ENCODE measurements around the gene LRFN2. TPM values are rescaled to one million over a fixed set of nuclear protein-coding genes. Genes with fewer than 3 reads are reported as not detected.

Gene LRFN2
- polyA plus RNA-seq, 1 donor from 2014 or later: 14.8 TPM

- H3K4me3 ChIP-seq (ENCODE audit: low read length): no peak overlapping the region
- no peak overlapping the region for H2AFZ ChIP-seq (ENCODE audit: low read depth, low read length)
- no peaks in the 10 kb centered on the region for H3K27me3 ChIP-seq (ENCODE audit: insufficient read depth, low read depth, low read length)
- no peaks in the 10 kb centered on the region for H3K9me3 ChIP-seq (ENCODE audit: low read length)
- no peak overlapping the region for H3K9ac ChIP-seq (ENCODE audit: low read length)
- H3K4me2 ChIP-seq (ENCODE audit: low read length): no peak overlapping the region
- TF ChIP-seq RAD21 (conservative IDR thresholded peaks at IDR 0.05): no peak
- TF ChIP-seq REST (IDR thresholded peaks at IDR 0.05; ENCODE audit: borderline replicate concordance): no peak
- TF ChIP-seq SMC3 (conservative IDR thresholded peaks at IDR 0.05; ENCODE audit: poor library complexity): no peak
- TF ChIP-seq POLR2AphosphoS5 (IDR thresholded peaks at IDR 0.05): no peak
- TF ChIP-seq TAF1 (IDR thresholded peaks at IDR 0.05; ENCODE audit: low read depth): no peak
- TF ChIP-seq MXI1 (conservative IDR thresholded peaks at IDR 0.05; ENCODE audit: poor library complexity, severe bottlenecking): no peak
- no peak for TF ChIP-seq CTCF (IDR thresholded peaks at IDR 0.05; ENCODE audit: poor library complexity, severe bottlenecking)
- no peak for TF ChIP-seq EP300 (conservative IDR thresholded peaks at IDR 0.05; ENCODE audit: poor library complexity, severe bottlenecking)
- no peak for TF ChIP-seq EZH2 (IDR thresholded peaks at IDR 0.05; ENCODE audit: borderline replicate concordance, insufficient read depth, low read length, poor library complexity, severe bottlenecking)
- H3K27ac ChIP-seq (ENCODE audit: low read length): no peak overlapping the region
- no peaks in the 10 kb centered on the region for H3F3A ChIP-seq (ENCODE audit: insufficient read depth, low read length, poor library complexity, severe bottlenecking)
- H4K20me1 ChIP-seq (ENCODE audit: insufficient read depth): no peaks in the 10 kb centered on the region
- no peaks in the 10 kb centered on the region for H3K9me2 ChIP-seq (ENCODE audit: insufficient read depth, low read length)
- no peaks in the 10 kb centered on the region for H3K79me2 ChIP-seq (replicated peaks; ENCODE audit: insufficient read depth, low read length)
- H3K36me3 ChIP-seq (ENCODE audit: insufficient read depth, low read length): no peaks in the 10 kb centered on the region
These were observed 143.3 kb downstream of the LRFN2 start for GRCh38 chr6:40443842-40444241.

- H3K36me3 ChIP-seq (ENCODE audit: insufficient read depth, low read length): no peaks in the 10 kb centered on the region
- no peak overlapping the region for H3K27ac ChIP-seq (ENCODE audit: low read length)
- H3K9me2 ChIP-seq (ENCODE audit: insufficient read depth, low read length): no peaks in the 10 kb centered on the region
- H3K27me3 ChIP-seq (ENCODE audit: insufficient read depth, low read depth, low read length): no peaks in the 10 kb centered on the region
- no peaks in the 10 kb centered on the region for H3K9me3 ChIP-seq (ENCODE audit: low read length)
- TF ChIP-seq POLR2AphosphoS5 (IDR thresholded peaks at IDR 0.05) (no peak), RAD21 (conservative IDR thresholded peaks at IDR 0.05) (no peak), CTCF (IDR thresholded peaks at IDR 0.05; ENCODE audit: poor library complexity, severe bottlenecking) (no peak), TAF1 (IDR thresholded peaks at IDR 0.05; ENCODE audit: low read depth) (no peak), MXI1 (conservative IDR thresholded peaks at IDR 0.05; ENCODE audit: poor library complexity, severe bottlenecking) (no peak), REST (IDR thresholded peaks at IDR 0.05; ENCODE audit: borderline replicate concordance) (no peak)
- H3K4me3 ChIP-seq (ENCODE audit: low read length): no peak overlapping the region
- no peaks in the 10 kb centered on the region for H4K20me1 ChIP-seq (ENCODE audit: insufficient read depth)
- H3K9ac ChIP-seq (ENCODE audit: low read length): no peak overlapping the region
- H2AFZ ChIP-seq (ENCODE audit: low read depth, low read length): no peak overlapping the region
- H3K4me2 ChIP-seq (ENCODE audit: low read length): no peak overlapping the region
- no peaks in the 10 kb centered on the region for H3K79me2 ChIP-seq (replicated peaks; ENCODE audit: insufficient read depth, low read length)
- H3F3A ChIP-seq (ENCODE audit: insufficient read depth, low read length, poor library complexity, severe bottlenecking): no peaks in the 10 kb centered on the region
These were observed 144.6 kb downstream of the LRFN2 start for GRCh38 chr6:40442591-40442990.

Data from neural cell (in vitro differentiated cells).